ENCODE measurements around the gene YAF2.

GRCh38 chr12:42143452-42144157, 94.4 kb downstream of the YAF2 start:
- TF ChIP-seq CTCF (IDR thresholded peaks at IDR 0.05) = no peak
- no peak for TF ChIP-seq POLR2A (IDR thresholded peaks at IDR 0.05)
